Renal pelvis (tissue), 12 donors: ENCODE measurements around the gene ANKRD22. TPM values are rescaled to one million over a fixed set of nuclear protein-coding genes. Genes with fewer than 3 reads are reported as not detected.
"Not testable (repeated sequence)": the region's sequence is repeated elsewhere in the genome, so short reads cannot be mapped to it uniquely, and the experiment has no call there.

Experiments
- DNase-seq: peaks from one replicate; pipeline ENCODE4 v3.0.0-alpha.2; 2013
- long read RNA-seq, 16 experiments: transcript quantifications; one replicate each; lab custom pipeline, GENCODE V29; 2026
- polyA plus RNA-seq, 3 donors: library from polyadenylated mRNA; unstranded; fragments of 120-200 nt; gene quantifications; one replicate each; pipeline ENCODE4 v1.2.1, GENCODE V29; 2013; ENCODE audit not compliant: insufficient read length in 3 of 3

ANKRD22 gene
- under 1 TPM; 0.28 to 0.41 (median 0.29) TPM for polyA plus RNA-seq
- long read RNA-seq, donor 1 = 0 reads
- long read RNA-seq, donor 2 = 0 reads
- long read RNA-seq, donor 3 = 0 reads
- long read RNA-seq, donor 4, partial matches to known transcripts = 0 of 1 reads
- long read RNA-seq, donor 4, other reads (novel, unspliced or antisense) = 0 of 1 reads
- long read RNA-seq, donor 5 = 0 reads
- long read RNA-seq, donor 6 = 0 reads
- long read RNA-seq, donor 7 = 0 reads
- long read RNA-seq, donor 8 = 0 reads
- long read RNA-seq, donor 9 = 0 reads
- long read RNA-seq, donor 10 = 0 reads
- long read RNA-seq, donor 11 = 0 reads
- long read RNA-seq, donor 12, partial matches to known transcripts = 0 of 1 reads
- long read RNA-seq, donor 12, other reads (novel, unspliced or antisense) = 0 of 1 reads
- long read RNA-seq, donor 13 = 0 reads
- long read RNA-seq, donor 14 = 0 reads
- long read RNA-seq, donor 15, partial matches to known transcripts = 0 of 1 reads
- long read RNA-seq, donor 15, other reads (novel, unspliced or antisense) = 0 of 1 reads
- long read RNA-seq, donor 16 = 0 reads

DNA sequence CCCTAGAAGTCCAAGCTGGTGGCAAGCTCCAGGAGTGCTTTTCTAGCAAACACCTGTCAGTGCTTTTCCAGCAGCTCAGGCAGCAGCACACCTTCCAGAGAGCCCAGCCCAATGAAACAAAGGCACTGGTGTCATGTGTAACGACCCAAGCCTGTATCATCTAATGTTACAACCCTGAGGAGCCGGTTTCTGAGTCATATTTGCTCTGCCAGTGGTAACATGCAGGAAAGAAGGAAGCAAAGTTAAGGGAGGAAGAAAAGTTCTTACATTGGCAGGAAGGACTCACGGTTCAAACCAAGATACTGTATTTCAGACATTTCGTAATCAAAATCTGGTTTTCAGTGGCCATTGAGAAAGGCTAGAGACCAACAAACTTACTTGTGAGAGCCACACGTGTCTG is at the start of gene ANKRD22:
TSS of gene ANKRD22 (minus strand) at position 139 of the 400 bp plus-strand sequence. CDS start 237 bp downstream, outside the sequence.
- DNase-seq = peak; percentile 34

DNA sequence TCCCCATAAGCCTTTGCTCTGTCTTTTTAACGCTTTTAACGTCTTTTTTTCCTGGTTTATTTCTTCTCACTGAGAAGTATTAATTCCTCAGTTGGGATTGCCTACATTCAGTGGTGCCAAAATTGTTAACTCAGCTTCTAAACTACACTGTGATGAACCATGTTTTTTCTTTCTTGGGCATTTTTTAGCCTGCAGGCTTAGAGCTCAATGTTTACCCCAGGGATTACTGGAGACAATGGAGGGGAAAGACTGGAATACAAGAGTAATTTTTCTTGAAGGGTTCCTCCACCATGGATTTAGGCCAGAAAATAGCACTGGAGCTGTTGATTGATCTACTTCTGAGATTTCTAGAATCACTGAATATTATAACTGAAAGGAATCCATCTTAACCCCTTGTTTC is 48.2 kb upstream of the ANKRD22 start:
- no peak for DNase-seq

DNA sequence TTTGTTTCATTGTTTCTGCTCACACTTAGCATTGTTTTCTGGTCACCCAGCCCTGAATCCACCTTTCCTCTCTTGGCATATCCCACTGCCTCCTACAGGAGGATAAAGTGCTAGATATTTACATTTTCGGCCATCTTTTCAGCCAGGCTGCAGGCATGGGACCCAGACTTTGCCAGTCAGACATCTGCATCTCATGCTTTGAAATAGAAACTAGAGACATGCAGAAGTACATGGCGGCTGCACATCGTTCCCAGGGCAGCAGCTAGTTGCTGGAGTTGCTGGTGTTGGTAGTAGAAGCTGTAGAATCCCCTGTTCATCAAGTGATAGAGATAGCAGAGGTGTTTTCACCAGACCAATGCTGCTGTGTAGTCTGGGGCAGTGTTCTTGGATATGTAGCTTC is 47.1 kb upstream of the ANKRD22 start:
- DNase-seq = no peak

DNA sequence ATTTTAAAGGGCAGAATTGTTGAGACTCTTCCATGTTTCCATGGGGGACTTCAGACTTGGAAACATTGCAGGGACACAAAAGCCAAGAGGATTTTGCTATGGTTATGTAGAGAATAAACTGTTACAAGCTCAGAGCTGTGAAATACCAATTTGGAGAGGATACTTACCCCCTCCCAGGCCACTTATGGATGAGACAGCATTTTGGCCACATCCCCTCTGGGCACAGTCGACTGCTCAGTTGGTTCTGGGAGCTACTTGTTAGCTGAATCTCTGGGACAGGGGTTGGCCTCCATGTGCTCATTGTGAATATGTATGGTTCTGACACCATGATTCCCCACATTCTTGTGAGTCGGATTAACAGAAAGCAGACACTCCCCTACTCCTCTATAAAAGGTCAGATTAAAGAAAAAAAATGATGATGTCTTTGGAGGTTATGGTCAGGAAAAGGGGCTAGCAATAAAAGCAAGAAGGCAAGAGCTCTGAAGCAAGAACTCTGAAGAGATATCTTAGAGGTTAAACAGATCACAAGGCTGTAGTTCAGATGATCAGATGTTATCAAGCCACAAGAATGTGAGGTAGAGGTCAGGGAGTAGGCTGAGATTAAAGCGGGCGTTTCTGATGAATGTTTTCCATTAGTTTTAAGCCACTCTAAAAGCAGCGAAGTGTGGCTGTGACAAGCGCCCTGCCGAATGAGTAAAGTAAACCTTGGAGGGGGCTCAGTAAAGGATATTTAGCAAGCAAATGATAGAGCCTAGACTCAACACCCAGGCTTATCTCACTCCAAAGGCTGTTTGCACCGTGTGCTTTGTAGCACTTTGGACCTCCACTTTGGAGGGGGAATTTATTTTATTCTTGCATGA is 45.6 kb upstream of the ANKRD22 start:
- DNase-seq = no peak

DNA sequence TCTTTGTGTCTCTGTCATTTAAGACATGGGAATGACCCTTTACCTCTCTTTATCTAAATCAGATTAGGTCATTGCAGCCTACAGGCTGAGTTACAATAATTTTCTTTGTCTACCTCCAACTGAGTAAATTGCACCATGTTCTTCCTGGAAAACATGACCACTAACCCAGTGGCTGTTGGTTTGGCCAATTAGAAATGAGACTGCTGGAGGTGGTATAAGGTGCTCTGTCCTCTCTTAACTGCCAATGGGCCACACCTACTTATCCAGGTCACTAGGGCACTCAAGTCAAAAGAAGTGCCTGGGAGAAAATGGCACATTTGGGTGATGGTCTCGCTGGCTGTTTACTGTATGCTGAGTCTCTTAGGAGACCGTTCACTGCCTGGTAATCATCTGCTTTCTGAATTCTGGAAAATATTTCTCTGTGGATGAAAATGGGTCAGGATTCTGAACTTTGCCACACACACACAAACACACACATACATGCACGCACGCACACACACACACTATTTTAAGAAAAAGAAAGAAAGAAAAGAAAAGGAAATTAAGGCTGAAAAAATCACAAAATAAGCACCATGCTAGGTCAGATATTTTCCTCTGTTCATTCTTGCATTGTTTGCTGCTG is 44.8 kb upstream of the ANKRD22 start:
- no peak for DNase-seq

DNA sequence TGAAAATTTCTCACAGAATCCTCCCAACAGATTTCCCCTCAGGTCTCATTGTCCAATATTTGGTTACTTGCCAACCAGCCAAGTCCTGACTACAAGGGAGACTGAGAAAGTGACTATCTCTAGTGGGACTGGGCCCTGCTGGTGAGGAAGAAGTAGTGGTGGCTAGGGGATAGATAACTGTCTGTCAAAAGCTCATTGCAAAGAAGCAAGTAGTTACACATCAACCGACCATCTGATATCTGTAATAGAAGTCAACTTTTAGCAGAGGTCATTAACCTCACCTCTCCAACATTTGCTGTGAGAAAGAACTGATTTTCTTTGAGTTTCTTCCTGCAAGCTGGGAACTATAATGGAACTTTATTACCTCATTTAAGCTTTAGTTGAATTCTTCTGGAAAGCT is 43.6 kb upstream of the ANKRD22 start:
- DNase-seq = no peak

DNA sequence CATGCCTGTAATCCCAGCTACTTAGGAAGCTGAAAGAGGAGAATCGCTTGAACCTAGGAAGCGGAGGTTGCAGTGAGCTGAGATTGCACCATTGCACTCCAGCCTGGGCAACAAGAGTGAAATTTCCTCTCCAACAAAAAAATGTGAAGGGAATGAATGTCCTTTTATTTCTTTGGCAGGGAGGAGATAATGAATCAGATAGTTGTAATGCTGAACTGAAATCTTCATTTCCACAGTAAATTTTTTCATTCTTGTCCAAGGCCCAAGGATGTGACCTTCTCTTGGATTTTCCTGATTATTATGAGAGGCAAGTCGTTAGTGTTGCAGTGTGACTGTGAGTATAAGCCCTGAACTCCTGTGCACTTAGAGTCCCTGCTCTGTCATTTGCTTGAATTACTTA is 42.0 kb upstream of the ANKRD22 start:
- DNase-seq = no peak

DNA sequence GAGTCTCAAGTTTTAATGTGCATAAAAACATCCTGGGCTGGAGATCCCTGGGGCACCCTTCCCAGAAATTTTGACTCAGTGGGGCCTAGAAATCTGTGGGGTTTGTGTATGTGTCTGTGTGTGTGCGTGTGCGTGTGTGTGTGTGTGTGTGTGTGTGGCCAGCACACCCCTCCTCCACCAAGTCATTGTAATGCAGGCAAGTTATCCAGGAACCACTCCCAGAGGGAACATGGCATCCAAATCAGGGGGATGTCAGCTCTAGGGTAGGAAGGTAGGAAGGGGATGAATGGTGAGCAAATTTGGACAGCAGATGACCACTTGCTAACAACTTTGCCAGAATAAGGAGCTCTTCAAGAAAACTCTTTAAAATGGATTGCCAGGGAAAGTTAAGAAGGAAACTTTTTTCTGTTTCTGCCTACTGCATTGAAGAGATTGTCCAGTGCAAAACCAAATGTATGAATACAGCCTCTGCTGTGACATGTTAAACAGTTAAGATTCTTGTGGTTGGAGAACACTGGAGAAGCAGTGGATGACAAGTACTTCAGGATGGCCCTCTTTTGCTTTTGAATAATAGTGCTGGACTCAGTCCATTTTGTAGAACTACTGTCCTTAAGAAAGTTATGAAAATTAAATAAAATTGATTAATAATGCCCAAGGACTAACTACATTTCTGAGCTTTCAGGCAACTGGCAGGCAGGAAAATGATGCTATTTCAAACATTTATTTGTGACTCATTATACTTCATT is 40.8 kb upstream of the ANKRD22 start:
- no peak for DNase-seq

DNA sequence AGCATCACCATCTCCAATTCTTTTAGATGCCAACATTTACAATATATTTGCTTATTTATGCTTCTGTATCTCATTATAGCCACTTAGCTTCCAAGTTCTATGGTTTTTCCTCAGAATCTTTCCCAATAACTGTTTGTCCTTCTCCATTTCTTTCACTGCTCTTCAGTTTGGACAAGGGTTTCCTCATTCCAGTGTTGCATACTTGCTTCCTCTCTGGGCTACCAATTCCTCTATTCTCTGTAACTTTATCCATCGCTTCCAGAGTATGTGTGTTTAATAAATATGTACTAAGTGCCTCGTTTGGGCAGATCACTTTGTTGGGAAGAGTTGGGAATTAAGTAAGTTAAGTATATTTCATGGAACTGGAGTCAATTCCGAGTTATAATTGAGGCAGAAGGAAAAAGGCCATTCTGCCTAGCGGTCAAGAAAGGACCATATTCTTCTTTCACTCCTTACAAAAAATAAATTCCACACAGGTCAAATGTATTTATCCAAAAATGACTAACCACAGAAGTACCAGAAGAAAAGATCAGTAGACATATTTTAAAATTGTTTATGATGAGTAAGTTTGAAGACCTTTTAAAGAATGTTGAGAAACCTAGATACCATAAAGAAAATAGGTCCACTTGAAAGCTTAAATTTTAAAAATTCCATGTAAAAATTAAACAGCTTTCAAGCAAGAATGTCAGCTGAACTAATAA is 39.2 kb upstream of the ANKRD22 start:
- no peak for DNase-seq

DNA sequence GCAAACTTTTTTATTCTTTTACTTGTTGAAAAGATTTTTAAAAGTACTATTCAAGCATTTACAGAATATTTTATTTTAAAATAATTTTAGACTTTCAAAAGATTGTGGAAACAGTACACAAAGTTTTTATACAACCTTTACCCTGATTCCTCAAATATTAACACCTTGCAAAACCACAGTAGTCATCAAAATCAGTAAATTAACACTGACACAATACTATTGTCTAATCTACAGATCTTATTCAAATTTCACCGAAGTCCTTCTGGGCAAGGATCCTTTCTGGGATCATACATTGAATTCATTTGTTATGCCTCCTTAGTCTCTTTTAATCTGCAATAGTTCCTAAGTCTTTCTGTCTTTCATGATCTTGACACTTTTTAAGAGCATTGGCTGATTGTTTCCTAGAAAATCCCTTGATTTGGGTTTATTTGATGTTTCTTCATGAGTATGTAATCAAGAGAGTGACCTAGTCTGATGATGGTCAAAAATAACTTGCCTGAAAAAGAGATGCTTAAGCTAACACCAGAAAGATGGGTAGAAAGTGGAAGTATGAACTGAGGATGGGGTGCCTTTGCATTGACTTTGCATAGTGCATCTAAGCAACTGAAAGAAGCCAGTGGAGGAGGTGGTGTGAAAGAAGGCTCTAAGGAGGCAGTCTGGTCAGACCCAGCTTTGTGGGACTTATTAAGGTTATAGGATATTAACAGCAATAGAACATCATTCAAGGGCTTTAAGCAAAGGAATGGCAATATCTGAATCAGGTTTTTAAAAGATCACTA is 38.1 kb upstream of the ANKRD22 start:
- DNase-seq = no peak

DNA sequence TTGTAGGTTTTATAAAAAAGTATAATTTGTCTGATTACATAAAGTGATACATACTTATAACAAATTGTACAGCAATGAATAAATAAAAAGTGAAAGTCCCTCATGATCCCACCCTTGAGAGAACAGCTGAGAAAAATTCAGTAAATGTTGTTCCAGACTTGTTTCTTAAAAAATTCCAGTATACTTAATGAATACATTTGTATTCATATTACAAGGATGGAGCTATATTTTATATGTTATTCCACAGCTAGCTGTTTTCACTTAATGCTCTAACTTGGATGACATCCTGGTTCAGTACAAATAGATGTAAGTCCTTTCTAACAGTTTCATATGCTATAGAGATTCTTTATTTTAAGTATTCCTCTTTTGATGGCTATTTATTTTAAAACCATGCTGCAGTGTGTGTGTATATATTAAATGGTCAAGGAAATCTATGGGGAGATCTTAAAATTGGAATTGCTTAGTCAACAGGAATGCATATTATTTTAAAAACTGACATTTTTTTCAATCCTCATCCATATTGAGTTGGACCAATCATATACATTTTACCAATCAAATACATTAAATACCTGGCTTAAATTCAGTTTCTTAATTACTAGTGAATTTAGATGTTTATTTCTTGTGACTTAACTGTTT is 37.3 kb upstream of the ANKRD22 start:
- DNase-seq = no peak

DNA sequence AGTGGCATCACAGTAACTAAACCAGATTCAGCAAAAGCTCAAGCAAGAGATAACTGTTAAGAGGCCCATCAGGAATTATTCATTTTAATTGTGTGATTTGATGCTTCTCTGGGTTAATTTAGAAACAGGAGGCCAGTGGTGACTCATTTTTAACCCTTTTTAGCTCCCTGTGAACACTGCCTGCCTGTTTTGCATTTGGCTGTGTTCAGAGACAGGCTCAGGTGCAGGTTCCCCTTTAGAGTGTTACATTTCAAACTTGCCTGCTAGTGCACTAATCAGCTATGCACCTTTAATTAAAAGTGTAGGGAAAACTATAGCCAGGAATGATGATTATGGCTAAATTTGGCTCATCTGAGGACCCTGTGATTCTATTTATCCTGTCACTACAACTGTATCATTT is 34.9 kb upstream of the ANKRD22 start:
- DNase-seq = no peak

DNA sequence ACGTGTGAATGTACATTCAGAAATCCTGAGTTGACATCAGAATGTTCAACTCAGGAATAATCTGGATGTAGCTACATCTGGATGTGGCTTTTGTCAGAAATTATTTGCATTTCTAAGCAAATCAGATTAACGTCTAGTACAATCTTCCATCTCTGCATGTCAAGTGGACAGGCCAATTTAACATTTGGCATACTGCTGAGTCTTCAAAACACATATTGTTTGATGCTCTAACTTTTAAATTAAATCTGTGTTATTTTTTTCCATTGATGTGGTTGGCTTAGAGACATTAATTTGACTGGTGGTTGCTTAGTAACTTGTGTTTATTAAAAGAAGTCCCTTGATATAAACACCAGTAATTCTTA is 31.8 kb upstream of the ANKRD22 start:
- DNase-seq = no peak

DNA sequence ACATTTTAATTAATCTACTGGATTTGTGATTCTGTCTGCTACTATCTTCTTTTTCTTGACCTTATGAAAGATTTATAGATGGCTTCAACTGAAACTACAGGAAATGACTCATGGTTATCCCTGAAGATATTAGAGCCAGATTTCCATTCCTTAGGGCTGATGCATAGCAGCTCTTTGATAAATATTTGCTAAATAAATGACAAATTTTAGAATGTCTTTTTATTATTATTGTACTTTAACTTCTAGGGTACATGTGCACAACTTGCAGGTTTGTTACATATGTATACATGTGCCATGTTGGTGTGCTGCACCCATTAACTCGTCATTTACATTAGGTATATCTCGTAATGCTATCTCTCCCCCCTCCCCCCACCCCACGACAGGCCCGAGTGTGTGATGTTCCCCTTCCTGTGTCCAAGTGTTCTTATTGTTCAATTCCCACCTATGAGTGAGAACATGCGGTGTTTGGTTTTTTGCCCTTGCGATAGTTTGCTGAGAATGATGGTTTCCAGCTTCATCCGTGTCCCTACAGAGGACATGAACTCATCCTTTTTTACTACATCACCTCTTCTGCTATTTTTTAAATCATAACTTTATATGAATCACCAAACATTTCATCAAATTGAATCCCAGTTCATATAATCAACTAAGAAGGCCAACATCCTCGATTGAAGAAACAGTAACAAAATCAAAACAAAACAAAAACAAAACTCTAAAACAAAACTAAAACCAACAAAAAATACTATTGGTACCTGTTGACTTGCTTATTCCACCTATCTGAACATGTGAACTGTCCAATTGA is 31.2 kb upstream of the ANKRD22 start:
- DNase-seq = not testable (repeated sequence)

DNA sequence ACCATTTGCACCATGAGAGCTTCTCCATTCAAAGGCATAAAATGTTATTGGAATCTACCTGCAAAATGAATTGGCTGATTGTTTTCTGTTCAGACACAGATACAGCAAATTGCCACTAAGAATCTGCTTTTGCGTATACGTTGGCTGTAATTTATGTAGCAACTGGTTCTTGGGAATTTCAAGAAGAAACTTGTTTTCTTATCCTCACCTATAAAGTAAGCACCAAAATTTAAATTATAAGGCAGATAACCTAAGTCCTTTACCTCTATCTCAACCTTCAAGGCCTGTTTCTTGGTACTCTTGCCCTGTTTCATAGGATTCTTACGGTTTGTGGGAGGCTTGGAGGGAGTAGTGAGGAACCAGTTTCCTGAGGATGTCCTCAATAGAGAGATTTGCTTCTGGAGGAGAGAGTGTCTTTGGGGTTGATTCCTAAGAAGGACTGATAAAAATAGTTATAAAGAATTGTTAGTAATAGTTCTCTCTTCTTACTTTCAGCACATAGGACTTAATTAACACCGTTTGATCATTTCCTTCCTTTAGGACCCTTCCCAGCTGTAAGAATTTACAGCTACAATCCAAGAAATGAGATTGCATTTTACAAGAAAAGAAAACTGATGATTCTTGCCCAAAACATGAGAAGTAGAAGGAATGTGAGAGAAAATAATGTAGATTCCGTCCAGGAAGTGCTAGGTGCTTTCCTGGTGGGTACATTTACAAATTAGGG is 30.4 kb upstream of the ANKRD22 start:
- no peak for DNase-seq

DNA sequence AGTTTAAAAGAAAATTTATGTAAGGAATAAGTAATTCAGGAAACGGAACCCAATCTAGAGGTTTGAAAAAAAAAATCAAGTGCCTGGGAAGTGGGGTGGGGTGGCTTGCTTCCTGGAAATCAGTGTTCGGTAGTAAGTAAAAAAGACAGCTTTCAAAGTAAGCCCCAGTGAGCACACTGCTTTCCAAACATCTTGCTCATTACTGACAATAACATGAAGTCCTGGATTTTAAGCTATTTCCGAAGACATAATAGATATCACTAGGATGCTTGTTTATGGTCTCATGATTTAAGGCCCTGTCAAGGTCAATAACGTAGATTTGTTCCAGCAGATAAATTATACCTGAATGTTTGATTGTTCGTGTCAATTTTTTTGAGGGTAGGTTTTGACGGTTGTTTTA is 29.7 kb upstream of the ANKRD22 start:
- no peak for DNase-seq

DNA sequence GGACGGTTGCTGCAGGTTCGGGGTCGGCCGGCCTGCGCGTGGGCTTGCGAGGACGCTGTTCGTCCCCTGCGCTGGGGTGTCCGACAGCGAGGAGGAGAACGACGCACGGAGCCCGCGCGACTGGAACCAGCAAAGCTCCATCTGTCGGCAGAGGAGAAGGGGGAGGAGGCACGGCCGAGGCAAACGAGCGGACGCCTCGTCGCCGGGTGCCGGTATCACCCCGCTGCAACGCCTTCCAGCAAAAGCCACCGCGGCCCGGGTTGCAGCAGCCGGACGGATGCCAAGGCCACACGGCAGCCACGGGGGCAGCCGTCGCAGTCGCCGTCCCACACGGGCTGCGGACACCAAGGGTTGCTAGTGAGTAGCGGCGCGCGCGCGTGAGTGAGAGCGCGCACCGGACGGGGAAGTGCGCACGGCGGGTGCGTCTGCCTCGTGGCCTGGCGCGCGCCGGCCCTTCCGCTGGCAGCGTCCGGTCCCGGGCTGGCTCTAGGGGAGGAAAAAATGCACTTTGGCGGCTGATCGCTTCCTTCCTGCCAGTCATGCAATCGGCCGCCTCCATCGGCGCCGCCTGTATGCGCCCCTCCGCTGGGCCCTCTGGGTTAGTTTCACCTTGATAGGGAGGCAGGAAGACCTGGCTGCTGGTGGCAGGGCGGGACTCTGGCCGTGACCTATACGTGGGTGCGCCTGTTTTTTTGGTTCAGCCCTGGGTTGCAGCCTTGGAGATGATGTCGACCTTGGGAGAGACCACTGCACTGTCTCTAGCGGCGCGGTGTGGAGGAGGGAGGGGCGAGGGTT is 28.8 kb upstream of the ANKRD22 start:
- DNase-seq = peak; percentile 76
